ENCODE results near the gene RAPGEF2.
"Not testable (repeated sequence)": the region's sequence is repeated elsewhere in the genome, so short reads cannot be mapped to it uniquely, and the experiment has no call there.

Gene RAPGEF2

GRCh38 chr4:159240046-159240445, 137.2 kb downstream of the RAPGEF2 start:
- no peak for DNase-seq (ENCODE audit: low spot score)

- DNase-seq (ENCODE audit: low spot score) = no peak
These were observed 137.8 kb downstream of the RAPGEF2 start for GRCh38 chr4:159240687-159241086.

DNA sequence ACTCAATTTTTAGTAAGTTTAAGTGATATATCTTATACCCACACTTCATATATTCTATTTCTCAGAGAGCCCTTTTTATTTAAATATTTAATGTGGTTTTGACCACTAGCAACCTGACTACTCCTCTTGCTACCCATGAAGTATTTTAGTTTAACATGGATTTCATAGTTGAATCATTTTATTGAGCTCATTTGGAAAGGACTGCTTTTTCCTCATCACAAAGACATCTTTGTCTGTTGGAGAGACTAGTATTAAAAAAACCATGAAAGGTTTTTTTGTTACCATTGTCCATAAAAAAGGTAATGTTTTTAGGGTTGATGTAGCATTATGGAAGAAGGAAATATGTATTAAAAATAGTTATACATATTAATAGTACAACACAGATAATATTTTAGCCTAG, 139.5 kb downstream of the RAPGEF2 start:
- no peak for DNase-seq (ENCODE audit: low spot score)

GRCh38 chr4:159248384-159249178, 145.7 kb downstream of the RAPGEF2 start:
- peak; percentile 73 for DNase-seq (ENCODE audit: low spot score)

DNA sequence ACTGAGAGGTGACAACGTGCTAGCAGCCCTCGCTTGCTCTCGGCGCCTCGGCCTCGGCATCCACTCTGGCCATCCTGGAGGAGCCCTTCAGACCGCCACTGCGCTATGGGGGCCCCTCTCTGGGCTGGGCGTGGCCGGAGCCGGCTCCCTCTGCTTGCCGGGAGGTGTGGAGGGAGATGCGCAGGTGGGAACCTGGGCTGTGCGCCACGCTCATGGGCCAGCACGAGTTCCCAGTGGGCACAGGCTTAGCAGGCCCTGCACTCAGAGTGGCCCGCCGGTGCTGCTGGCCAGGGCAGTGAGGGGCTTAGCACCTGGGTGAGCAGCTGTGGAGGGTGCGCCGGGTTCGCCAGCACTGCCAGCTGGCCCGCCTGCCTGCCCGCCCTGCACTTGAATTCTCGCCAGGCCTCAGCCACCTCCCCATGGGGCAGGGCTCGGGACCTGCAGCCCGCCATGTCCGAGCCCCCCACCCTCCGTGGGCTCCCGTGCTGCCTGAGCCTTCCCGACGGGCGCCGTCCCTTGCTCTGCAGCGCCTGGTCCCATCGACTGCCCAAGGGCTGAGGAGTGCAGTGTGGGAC, 148.0 kb downstream of the RAPGEF2 start:
- DNase-seq (ENCODE audit: low spot score) = no peak

DNA sequence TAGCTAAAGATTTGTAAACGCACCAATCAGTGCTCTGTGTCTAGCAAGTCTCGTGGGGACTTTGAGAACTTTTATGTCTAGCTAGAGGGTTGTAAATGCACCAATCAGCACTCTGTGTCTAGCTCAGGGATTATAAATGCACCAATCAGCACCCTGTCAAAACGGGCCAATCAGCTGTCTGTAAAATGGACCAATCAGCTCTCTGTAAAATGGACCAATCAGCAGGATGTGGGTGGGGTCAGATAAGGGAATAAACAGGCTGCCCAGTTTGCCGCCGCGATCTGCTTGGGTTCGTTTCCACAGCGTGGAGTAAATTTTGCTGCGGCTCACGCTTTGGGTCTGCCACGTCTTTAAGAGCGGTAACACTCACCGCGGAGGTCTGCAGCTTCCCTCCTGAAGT, 148.7 kb downstream of the RAPGEF2 start:
- DNase-seq (ENCODE audit: low spot score) = not testable (repeated sequence)

DNA sequence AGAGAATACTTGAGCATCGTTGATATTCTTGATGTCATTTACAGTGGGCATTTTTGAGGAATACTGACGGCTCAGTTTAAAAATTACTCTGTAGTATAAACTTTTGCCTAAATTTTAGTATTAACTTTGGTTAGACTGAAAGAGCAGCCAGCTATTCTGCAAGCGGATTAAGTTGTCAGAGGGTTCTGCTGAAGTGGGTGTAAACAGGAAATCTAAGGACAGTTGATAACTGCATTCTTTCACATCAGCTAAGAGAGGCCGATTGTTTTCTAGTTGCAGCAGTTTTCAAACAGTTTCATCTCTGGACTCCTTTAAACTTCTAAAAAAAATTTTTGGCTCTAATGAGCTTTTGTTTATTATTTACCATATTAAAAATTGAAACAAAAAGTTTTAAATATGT, 149.6 kb downstream of the RAPGEF2 start:
- no peak for DNase-seq (ENCODE audit: low spot score)

GRCh38 chr4:159256037-159256436, 153.2 kb downstream of the RAPGEF2 start:
- DNase-seq (ENCODE audit: low spot score) = no peak

DNA sequence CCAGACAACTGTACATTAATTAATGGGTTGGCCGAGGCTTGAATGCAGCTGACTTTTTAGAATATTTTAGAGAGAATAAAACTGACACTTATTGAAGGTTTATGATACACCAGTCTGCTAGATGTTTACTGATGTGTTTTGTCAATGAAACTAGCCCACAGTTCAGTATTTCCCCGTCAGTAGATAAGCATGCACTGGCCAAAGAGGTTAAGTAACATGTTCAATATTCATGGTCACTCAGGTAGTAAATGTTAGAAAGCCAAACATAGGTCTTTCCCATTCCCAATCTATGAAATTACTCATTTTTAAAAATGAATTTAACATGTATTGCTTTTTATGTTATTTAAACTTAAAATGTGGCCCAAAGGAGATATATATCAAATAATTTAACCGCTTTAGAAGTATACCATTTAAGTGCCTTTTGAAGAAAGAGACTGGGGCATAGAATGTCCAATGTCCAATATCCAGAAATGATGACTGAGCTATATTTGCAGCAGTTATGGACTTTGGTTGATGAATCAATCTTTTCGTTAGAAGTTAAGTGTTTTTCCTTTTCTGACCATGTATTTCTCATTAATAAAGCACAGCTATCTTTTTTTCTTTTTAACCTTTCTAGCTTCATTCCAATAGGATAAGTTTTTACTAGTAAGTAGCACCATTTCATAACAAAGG, 156.1 kb downstream of the RAPGEF2 start:
- peak; percentile 23 for DNase-seq (ENCODE audit: low spot score)

DNA sequence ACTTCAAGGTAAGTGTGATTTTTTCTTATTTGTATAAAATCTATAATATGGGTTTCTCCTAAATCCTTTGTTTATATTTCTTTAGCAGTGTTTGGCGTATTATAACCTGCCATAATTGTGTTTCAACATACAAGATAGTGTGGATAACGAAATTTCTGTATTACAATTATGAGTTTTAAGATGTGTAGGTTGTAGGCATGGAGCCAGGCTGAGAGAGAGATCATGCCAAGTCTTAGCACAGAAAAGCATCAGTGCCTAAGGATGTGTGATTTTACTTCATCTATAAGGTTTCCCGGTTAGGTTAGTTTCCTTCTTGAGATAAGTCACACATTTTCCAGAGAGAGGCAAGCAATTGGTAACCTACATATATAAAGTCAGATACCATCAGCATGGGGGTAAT, 161.2 kb downstream of the RAPGEF2 start:
- no peak for DNase-seq (ENCODE audit: low spot score)

- DNase-seq (ENCODE audit: low spot score) = no peak
These were observed 164.3 kb downstream of the RAPGEF2 start for GRCh38 chr4:159266981-159267868.

GRCh38 chr4:159267869-159268285, 165.0 kb downstream of the RAPGEF2 start:
- DNase-seq (ENCODE audit: low spot score) = no peak

DNA sequence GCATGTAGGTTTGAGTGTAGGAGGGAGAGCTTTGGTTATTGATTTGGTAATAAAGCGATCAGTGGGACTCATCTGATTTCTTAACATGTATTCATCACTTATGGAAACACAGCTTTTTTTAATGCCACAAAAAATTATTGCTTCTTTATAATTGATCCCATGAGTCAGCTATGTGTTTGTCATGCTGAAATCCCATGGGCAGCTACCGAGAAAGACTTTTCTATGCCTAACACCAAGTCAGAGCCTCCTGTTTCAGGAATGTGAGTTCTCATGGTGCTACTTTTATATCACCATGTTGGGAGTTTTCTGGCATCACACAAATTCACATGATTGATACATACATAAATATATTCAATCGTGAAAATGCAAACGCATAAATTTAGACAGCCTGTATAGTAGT, 165.7 kb downstream of the RAPGEF2 start:
- no peak for DNase-seq (ENCODE audit: low spot score)

DNA sequence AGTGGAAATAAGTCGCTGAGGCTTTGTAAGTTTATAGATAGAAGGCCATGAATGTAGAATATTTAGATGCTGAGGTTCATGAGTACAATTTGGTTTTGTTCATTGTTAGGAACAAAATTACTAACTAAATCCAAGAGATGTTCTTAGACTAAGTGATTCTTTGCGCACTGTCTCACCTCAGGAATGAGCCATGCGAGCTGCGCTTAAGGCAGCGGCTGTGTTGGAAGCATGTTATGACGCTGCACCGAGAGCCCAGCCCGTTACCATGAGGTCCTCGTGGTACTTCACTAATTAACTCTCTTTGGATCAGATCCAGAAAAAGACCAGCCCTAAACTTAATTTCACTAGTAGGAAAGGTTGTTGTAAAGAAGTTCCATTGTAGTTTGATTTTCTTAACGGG, 166.2 kb downstream of the RAPGEF2 start:
- no peak for DNase-seq (ENCODE audit: low spot score)

DNA sequence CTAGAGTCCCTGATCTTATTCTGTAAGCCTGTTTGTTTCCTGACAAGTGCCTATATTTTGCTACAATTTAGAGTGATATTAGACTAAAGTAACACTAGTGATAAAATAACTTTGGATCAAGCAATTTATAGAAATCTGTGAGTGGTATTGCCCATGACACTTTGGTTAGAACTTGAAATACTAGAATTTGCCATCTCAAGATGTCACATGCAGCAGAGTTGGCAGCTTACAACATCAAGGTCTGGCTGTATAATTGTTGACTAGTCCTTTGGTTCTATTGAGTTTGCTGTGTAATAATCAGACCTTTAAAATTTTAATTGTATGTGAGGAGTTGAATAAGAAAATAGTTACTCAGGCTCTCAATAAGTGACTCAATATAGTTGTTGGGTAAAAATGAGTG, 167.1 kb downstream of the RAPGEF2 start:
- DNase-seq (ENCODE audit: low spot score) = no peak

- no peak for DNase-seq (ENCODE audit: low spot score)
These were observed 169.0 kb downstream of the RAPGEF2 start for GRCh38 chr4:159271856-159272255.

- no peak for DNase-seq (ENCODE audit: low spot score)
These were observed 169.6 kb downstream of the RAPGEF2 start for GRCh38 chr4:159272273-159273140.

DNA sequence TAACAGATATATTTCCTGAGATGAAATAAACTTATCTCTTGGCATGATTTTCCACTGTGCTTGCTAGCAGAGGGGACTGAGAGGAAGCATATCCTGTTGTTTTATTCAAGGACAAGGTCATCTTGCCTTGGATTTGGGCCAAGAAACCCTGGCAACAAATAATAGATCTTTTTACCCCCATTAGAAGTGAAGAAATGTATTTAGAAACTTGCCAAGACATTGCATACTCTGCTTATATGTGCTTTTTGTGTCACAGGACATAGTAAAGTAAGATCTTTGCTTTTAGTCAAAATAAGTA, 170.2 kb downstream of the RAPGEF2 start:
- no peak for DNase-seq (ENCODE audit: low spot score)

DNA sequence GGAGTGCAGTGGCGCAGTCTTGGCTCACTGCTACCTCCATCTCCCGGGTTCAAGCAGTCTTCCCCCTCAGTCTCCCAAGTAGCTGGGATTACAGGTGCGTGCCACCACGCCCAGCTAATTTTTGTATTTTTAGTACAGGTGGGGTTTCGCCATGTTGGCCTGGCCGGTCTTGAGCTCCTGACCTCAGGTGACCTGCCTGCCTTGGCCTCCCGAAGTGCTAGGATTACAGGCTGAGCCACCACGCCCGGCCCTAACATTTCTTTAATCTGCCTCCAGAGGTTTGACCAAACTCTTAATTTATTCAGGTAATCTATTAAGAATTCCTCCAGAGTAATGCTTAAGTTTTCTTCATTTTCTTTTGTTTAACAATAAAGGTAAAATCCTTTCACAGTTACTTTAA, 171.0 kb downstream of the RAPGEF2 start:
- DNase-seq (ENCODE audit: low spot score) = no peak

- DNase-seq (ENCODE audit: low spot score) = no peak
These were observed 175.5 kb downstream of the RAPGEF2 start for GRCh38 chr4:159278399-159278798.

- no peak for DNase-seq (ENCODE audit: low spot score)
These were observed 176.2 kb downstream of the RAPGEF2 start for GRCh38 chr4:159279084-159279483.
